Vein endothelial cell (primary cell): ENCODE data around the gene CSRP3. TPM values are rescaled to one million over a fixed set of nuclear protein-coding genes. Genes with fewer than 3 reads are reported as not detected.

Source experiments
- total RNA-seq: library from RNA; depleted of rRNA; stranded (reverse); fragments of >200 nt; gene quantifications from 2 replicates; pipeline ENCODE4 v1.2.3, GENCODE V29; 2012

The CSRP3 gene
- not detected in 2 replicates for total RNA-seq

DNA sequence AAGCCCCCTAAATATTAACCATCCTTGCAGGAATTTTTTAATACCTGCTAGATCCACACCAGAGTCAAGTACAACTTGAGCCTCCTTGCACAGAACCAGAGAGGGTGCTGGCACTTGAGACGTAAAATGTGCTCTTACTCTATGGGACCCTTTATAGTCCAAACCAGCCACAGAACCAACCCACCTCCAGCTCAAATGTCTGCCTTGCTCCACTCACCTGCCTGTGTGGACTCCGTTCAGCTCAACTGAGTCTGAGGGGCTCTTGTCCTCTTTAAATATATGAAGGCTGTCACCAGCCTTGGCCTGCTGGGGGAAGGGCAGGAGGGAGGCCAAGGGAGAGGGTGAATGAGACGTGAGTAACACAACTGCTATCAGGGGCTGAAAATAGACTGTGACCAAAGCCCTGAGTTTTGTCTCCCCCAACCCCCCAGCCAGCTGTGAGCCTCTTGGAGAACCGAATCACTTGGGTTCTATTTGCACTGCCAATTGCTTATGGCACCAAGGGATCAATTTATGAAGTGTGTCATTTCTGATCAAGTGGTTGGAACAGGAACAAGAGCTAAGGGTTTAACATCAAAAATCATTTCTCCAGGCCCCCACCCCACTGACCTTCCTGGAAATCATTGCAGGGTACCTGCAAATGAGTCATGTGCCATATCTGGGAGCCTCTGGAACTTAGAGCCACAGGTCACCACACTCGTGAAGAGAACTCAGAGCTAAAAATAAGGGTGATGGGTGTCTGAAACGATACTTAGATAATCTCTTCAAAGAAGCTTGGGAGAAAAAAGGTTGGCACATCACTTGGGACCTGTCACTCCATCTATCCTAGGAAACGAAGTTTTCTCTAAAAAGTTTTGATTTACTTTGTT lies at the start of gene CSRP3:
CSRP3 (minus strand) TSS at position 247 of the 869 bp plus-strand sequence. CDS start 9,535 bp downstream, outside the sequence.

DNA sequence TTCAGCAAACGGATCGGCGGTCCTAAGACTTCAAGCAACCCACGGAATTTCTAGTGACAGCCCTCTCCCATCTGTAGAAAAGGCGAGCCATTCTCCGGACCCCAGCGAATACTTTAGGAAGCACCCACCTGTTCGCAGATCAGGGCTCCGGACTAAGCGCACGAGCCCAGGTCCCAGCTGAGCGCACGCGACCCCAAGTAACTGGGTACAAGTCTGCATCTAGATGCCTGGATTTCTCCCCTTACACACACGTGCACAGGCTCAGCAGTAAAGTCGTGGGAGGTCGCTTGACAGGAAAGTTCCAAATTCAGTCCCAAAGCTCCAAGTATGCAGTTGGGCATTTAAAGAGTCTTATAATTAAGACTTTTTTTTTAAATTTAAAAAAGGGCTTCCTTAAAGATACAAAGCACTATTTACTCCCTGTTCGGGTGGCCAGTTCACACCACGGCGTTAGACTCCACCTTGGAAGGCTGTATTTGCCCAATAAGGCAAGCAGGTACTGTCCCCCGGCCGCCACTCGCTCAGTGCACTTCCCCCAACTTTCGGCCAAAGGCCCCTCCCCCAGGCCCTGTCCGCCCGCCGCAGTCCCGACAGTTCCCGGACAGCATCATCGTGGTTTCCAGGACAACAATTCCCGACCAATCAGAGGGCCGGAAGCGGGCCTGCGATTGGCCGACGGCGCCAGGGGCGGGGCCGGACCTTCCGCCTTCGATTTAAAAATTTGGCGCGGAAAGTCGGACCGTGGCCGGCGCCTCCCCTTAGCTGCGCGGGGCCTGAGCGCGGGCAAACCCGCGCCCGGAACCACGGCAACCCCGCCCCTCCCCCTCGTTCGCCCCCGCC lies 38.9 kb upstream of the CSRP3 start, which contains the start of gene E2F8:
E2F8 (minus strand) TSS at position 526 of the 840 bp plus-strand sequence. CDS start 824 bp downstream, outside the sequence.

Other genes starting within 250 kb of the CSRP3 start
- gene MRGPRX2, start 141.3 kb downstream of the CSRP3 start, total RNA-seq: not detected in 2 replicates
- gene ZDHHC13, start 84.8 kb downstream of the CSRP3 start, total RNA-seq: 46.4 and 80.3 TPM in 2 replicates
- 2.9 and 7.5 TPM in 2 replicates for gene E2F8, start 39.0 kb upstream of the CSRP3 start, total RNA-seq